Measurements from ENCODE around the gene TXNDC16. TPM values are rescaled to one million over a fixed set of nuclear protein-coding genes. Genes with fewer than 3 reads are reported as not detected.
"Not testable (repeated sequence)": the region's sequence is repeated elsewhere in the genome, so short reads cannot be mapped to it uniquely, and the experiment has no call there.

The TXNDC16 gene
- polyA plus RNA-seq, 3 donors, result 18.4 to 23.1 (median 19.7) TPM

DNA sequence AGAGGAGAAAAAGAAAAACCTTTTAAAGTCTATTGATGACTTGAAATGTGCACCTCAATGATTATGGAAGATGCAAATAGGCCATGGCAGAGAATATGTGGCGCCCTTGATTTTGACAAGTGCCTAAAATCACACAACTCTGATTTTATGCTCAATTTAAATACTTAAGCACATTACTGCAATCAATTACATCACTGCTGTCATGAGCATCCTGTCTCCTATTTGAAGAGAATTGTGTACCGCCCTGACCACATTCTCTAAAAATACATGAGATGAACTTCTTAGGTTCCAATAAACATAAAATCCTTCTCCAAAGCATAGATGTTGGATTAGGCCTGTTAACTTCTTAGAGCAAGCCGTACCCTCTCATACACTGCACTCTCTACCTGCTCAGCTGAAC, 1.6 kb downstream of the TXNDC16 start:
- no peak for DNase-seq (ENCODE audit: extremely low read depth in 1 of 11, low read depth in 9 of 11, low spot score in 4 of 11)

- DNase-seq (ENCODE audit: extremely low read depth in 1 of 11, low read depth in 9 of 11, low spot score in 4 of 11), result no peak
These were observed 4.8 kb downstream of the TXNDC16 start for GRCh38 chr14:52547526-52547925.

- no peak for DNase-seq (ENCODE audit: extremely low read depth in 1 of 11, low read depth in 9 of 11, low spot score in 4 of 11)
These were observed 5.3 kb downstream of the TXNDC16 start for GRCh38 chr14:52547027-52547426.

- DNase-seq (ENCODE audit: extremely low read depth in 1 of 11, low read depth in 9 of 11, low spot score in 4 of 11), result no peak
These were observed 6.0 kb downstream of the TXNDC16 start for GRCh38 chr14:52546318-52546670.

DNA sequence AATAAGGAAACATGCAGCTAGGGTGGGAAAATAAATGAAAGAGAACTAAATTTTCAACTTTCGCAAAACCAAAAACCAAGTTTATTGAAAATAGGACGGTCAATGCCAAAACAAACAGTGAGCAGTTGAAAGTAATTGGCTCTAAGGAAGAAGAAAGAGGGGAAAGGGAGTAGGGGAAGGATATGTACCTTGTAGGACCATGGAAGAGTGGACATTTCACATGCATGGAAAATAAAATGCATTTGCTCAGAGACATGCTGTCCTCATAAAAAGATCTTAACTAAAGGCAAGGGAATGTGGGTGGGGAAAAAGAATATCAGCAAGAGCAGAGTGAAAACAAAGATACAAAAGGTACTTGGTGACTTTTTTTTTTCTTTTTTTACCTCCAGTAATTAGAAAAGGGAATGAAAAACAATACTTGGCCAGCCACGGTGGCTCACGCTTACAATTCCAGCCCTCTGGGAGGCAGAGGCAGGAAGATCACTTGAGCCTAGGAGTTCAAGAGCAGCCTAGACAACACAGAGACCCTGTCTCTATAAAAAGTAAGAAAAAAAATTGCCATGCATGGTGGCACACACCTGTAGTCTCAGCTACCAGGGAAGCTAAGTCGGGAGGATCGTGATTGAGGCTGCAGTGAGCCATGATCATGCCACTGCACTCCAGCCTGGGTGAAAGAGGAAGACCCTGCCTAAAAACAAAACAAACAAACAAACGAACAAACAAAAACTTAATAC, 6.6 kb downstream of the TXNDC16 start:
- DNase-seq (ENCODE audit: extremely low read depth in 1 of 11, low read depth in 9 of 11, low spot score in 4 of 11), result no peak

DNA sequence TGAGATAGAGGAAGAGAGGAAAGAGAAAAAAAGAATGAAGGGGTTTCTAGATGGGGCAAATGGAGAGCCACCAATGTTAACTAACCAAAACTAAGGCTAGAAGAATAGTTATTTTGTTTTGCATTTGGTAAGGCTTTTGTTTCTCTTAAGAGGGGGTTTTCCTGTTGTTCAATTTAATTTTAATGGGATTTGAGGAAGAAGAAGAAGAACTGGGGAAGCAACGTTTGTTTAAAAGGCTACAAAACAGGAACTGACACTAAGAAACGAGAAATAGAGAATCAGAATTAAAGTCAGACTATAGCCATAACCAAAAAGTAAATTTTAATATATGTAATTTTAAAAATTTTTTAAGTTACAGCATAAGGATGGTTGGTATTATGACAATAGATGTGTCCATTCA, 13.7 kb downstream of the TXNDC16 start:
- DNase-seq (ENCODE audit: extremely low read depth in 1 of 11, low read depth in 9 of 11, low spot score in 4 of 11), result no peak

DNA sequence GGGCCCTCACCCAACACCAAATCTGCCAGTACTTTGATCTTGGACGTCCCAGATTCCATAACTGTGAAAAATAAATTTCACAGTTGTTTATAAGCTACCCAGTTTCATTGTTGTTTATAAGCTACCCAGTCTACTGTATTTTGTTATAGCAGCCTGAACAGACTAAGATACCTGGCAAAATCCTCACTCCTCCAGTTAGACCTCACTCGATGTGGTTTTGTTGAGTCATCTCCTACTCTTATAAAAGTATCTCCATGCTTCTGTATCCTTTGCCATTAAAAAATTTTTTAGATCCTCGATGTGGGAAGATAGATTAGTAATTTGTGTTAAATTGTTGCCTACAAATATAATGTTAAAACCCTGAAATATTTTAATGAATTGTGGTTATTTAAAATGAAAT, 16.0 kb downstream of the TXNDC16 start:
- DNase-seq (ENCODE audit: extremely low read depth in 1 of 11, low read depth in 9 of 11, low spot score in 4 of 11), result no peak

GRCh38 chr14:52531481-52531880, 20.8 kb downstream of the TXNDC16 start:
- no peak for DNase-seq (ENCODE audit: extremely low read depth in 1 of 11, low read depth in 9 of 11, low spot score in 4 of 11)

DNA sequence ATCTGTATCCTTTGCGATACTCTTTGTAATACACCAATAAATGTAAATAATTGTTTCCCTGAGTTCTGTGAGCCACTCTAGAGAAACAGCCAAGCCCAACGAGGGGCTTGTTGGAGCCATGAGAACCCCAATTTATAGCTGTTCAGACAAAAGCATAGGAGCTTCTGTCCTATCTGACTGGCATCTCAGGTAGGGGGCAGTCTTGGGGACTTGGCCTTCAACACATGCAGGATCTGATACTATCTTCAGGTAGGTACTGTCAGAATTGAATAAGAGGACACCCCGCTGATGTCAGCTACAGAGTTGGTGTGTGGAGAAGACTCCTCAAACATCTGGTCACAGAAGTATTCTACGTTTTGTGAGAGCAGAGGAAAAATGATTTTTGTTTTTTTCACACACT, 25.3 kb downstream of the TXNDC16 start:
- DNase-seq (ENCODE audit: extremely low read depth in 1 of 11, low read depth in 9 of 11, low spot score in 4 of 11), result no peak

DNA sequence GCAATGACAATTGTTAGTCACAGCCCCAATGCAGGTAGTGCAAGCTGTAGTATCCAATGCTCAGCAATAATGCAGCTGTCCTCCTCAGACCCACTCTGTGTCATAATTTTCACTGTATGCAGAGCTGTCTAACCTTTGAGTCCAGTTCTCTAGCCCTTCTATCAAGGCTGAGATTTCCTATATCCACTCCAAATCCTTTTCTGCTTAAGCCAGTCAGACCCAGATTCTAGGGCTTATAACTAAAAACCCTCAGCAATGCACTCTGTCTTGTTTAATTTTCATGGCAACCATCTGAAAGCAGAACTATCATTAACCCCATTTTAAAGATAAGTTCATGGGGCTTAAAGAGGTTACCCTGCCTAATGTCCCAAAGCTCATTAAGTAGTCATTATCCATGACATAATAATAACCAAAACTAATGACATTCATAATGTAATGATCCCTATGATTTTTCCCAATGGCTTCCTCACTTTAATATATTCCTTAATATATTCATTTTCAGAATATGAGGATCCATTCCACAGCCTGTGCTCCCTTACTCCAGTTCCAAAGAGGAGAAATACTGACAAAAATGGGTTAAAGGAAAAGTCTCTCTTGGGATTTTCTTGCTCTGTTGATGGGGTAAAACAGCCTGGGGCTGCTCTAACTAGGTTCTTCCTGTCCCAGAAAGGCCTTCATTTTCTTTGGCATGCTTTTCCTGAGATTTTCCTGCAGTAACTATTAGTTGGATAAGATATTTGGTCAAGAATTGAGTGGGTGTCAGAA, 29.5 kb downstream of the TXNDC16 start:
- no peak for DNase-seq (ENCODE audit: extremely low read depth in 1 of 11, low read depth in 9 of 11, low spot score in 4 of 11)

DNA sequence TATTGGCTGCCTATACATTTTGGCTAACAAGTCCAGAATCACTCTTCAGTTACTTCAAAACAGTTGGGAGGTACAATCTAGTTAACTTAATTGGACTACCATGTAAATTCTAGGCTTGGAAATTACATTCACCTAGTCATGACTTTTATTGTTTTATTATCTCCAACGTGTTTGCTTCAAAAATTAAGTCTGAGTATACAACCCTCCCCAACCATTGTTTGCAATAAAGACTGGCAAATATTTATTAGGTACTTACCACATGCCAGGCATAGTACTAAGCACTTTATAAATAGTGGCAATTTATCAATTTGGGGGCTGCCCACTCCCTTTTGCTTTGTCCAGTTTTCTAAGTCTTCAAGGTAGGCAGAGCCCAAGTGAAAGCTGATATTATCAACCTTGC, 30.3 kb downstream of the TXNDC16 start:
- DNase-seq (ENCODE audit: extremely low read depth in 1 of 11, low read depth in 9 of 11, low spot score in 4 of 11), result no peak

- DNase-seq (ENCODE audit: extremely low read depth in 1 of 11, low read depth in 9 of 11, low spot score in 4 of 11), result no peak
These were observed 38.1 kb downstream of the TXNDC16 start for GRCh38 chr14:52514046-52514811.

GRCh38 chr14:52513249-52513648, 39.1 kb downstream of the TXNDC16 start:
- DNase-seq (ENCODE audit: extremely low read depth in 1 of 11, low read depth in 9 of 11, low spot score in 4 of 11), result no peak

DNA sequence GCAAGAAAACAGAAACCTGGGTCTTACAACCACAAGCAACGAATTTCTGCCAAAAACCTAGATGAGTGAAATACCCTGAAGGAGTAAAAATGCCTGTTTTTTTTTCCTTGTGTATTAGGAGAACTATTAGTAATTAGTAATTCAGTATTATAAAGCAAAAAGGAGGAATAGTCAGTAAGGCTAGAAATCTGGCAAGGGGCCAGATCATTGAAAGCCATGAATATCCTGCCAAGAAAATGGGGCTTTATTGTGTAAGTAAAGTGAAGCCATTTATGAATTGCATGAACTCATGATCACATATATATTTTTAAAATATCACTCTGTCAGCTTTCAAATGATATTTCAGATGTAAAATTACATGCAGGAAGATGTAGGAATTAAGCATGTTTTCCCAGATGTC, 57.9 kb downstream of the TXNDC16 start:
- no peak for DNase-seq (ENCODE audit: extremely low read depth in 1 of 11, low read depth in 9 of 11, low spot score in 4 of 11)

DNA sequence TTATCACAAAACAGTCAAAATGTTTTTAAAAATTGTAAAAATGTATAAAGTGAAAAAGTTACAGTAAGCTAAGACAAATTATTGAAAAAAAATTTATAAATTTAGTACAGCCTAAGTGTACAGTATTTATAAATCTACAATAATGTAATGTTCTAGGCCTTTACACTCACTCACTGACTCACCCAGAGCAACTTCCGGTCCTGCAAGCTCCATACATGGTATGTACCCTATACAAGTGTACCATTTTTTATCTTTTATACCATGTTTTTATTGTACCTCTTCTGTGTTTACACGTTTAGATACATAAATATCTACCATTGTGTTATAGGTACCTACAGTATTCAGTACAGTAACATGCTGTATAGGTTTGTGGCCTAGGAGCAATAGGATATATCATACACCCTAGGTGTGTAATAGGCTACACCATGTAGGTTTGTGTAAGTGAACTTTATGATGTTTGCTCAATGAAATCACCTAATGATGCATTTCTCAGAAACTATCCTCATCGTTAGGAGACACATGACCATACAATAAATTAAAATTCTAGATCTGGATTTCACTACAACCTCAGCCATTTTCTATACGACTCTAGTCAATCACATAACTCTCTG, 66.8 kb downstream of the TXNDC16 start:
- DNase-seq (ENCODE audit: extremely low read depth in 1 of 11, low read depth in 9 of 11, low spot score in 4 of 11), result no peak

DNA sequence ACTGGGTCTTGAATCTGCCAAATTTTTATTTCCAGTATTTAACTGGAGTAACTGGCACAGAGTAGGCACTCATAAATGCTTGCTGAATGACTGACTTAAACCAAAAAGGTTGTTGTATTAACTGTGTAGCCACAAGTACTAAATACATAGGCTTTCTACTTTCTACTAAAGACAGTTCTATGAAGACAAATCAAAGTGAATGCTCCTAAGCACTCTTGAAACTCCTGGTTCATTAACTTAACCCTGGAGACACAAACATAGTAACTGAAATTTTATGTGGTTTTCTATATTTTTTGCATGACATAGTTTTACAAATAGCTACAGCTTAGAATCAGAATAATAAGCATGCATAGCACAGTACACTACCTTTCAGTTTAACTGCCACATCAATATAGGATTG, 70.4 kb downstream of the TXNDC16 start:
- DNase-seq (ENCODE audit: extremely low read depth in 1 of 11, low read depth in 9 of 11, low spot score in 4 of 11), result no peak

DNA sequence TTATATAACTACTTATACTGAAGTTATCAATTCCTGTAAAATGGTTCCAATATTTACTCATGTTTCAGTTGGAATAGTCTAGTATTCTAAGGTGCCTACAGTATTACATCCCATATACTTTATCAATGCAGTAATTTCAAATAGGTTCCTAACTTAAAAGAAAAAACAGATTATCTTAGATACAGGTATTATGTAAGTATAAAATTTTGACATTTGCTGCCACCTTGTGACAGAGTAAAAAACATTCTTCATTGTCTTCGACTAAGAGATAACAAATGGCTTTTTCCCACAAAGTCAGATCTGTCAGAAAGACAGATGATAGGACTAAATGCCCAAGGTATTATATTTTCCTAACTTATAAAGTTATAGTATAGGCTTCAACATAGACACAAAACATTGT, 78.7 kb downstream of the TXNDC16 start:
- DNase-seq (ENCODE audit: extremely low read depth in 1 of 11, low read depth in 9 of 11, low spot score in 4 of 11), result peak; percentile 3 to 56 (median 15)

DNA sequence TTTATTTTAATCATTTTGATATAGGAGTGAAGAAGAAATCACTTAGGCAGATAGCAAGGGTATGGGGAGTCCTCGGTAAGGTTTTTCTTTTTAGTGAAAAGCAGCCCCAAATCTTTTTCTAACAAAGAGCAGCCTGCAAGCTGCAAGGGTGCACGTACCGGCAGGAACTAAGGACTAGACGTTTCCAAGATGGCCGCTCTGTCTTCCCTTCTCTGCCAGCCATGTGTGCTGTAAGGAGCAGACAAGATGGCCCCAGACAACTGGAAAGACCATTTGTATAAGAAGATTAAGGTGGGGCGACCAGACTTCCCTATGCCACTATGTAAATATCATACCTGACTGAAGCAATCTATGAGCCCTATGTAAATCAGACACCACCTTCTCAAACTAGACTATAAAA, 79.6 kb downstream of the TXNDC16 start:
- no peak for DNase-seq (ENCODE audit: extremely low read depth in 1 of 11, low read depth in 9 of 11, low spot score in 4 of 11)

- not testable (repeated sequence) for DNase-seq (ENCODE audit: extremely low read depth in 1 of 11, low read depth in 9 of 11, low spot score in 4 of 11)
These were observed 80.1 kb downstream of the TXNDC16 start for GRCh38 chr14:52472251-52472650.

All from renal cortex interstitium (tissue), 11 donors.